Left kidney (tissue), 8 donors: ENCODE results near the gene SUPT20HL2. TPM values are rescaled to one million over a fixed set of nuclear protein-coding genes. Genes with fewer than 3 reads are reported as not detected.
"Not testable (repeated sequence)": the region's sequence is repeated elsewhere in the genome, so short reads cannot be mapped to it uniquely, and the experiment has no call there.

ENCODE experiments used
- DNase-seq: peaks from one replicate; pipeline ENCODE4 v3.0.0-alpha.2; 2013
- long read RNA-seq, 8 donors: transcript quantifications; one replicate each; lab custom pipeline, GENCODE V29; 2026
- polyA plus RNA-seq: library from polyadenylated mRNA; unstranded; fragments of 120-200 nt; gene quantifications from one replicate; pipeline ENCODE4 v1.2.1, GENCODE V29; 2013; ENCODE audit not compliant: insufficient read length

Gene SUPT20HL2
- polyA plus RNA-seq: not detected
- long read RNA-seq, donor 1: 0 reads
- long read RNA-seq, donor 2: 0 reads
- long read RNA-seq, donor 3: 0 reads
- long read RNA-seq, donor 4: 0 reads
- long read RNA-seq, donor 5: 0 reads
- long read RNA-seq, donor 6, partial matches to known transcripts: 0 of 1 reads
- long read RNA-seq, donor 6, other reads (novel, unspliced or antisense): 0 of 1 reads
- long read RNA-seq, donor 7: 0 reads
- long read RNA-seq, donor 8: 0 reads

- DNase-seq: no peak
Measured at GRCh38 chrX:24314019-24314635, at the start of gene SUPT20HL2. Gene SUPT20HL2 (minus strand): TSS chrX:24314069. CDS start chrX:24313315, 754 bp downstream.

DNA sequence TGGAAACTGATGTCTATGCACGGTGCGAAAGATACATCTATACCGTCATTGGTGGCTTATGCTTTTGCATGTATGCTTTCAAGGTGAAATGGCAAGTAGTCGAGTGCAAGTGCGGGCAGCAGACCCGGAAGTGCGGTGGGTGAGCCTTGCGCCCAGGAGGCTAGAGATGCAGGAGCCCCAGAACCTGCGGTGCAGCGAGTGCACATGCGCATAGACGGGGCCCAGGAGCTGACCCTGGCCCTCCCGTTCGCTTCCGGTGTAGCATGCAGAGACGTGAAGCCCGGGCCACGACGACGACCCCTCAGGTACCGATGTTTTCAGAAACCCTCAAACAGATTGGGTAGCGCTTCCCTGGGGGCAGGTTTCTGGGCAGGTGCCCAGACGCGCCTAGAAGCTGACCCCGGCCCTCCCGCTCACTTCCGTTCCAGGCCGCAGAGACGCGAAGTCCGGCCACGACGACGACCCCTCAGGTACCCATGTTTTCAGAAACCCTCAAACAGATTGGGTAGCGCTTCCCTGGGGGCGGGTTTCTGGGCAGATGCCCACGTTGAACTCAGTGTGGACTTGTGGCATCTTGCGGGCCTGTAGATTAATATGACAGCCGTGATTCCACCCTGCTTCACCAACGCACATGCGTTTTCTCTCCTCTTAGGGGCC is 48.3 kb upstream of the SUPT20HL2 start:
- DNase-seq: not testable (repeated sequence)

DNA sequence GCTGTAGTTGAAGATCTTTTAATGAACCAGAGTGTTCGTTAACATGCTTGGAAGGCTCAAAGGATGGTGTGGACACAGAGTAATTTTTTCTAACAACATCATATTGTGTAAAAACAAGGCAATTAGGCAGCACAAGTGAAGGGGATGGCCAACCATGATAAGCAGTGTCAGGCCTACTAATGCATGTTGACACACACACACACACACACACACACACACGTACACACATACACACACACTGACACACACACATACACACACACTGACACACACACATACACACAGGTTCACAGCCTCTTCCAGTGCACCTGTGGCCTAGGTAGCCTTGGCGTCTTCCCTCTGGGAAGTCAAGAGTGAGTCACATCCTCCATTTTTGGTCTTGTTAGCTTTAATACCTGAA is 46.4 kb upstream of the SUPT20HL2 start, which contains the start of gene SUPT20HL1:
TSS of gene SUPT20HL1 (plus strand) at position 368 of the 400 bp plus-strand sequence. CDS start 2,122 bp downstream, outside the sequence.
- DNase-seq: no peak

GRCh38 chrX:24357106-24357505 is 43.2 kb upstream of the SUPT20HL2 start:
- no peak for DNase-seq

DNA sequence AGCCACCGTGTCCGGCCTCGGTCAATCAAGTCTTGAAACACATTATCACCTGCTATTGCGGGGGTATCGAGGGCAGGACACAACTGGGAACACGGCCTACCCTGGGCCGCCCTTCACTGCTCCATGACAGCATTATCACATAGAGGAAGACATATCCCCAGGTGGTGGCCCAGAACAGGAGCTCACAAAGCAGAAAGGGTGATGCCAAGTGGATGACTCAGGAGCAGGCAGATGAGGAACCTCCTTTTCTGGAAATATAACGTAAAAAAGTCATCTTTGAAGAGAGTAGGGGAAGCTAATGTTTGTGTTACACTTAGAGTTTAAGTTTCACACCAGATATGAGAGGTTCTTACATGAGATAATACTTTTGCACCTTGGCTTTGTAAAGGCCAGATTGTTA is 41.2 kb upstream of the SUPT20HL2 start:
- DNase-seq: no peak

DNA sequence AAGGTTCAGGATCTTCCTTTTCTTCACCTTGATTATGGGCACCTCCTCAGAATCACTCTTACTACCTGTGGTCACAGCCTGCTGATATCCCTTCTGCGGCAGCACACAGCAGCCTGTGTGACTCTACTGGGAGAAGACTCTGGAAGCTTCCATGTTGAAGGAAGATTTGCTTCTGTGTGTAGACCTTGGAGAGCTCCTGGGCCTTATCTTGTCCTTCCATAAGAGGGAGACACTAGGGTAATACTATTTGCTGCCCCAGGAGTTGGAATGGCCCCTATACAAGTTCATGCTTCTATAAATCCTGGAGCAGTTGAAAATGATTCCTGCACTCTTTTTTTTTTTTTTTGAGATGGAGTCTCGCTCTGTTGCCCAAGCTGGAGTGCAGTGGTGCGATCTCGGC is 36.3 kb upstream of the SUPT20HL2 start:
- no peak for DNase-seq

GRCh38 chrX:24347881-24348280 is 34.0 kb upstream of the SUPT20HL2 start:
- DNase-seq: no peak

GRCh38 chrX:24343719-24344118 is 29.9 kb upstream of the SUPT20HL2 start:
- DNase-seq: no peak

- no peak for DNase-seq
Measured at GRCh38 chrX:24341795-24342194, 27.9 kb upstream of the SUPT20HL2 start.

GRCh38 chrX:24340501-24340900 is 26.6 kb upstream of the SUPT20HL2 start:
- DNase-seq: no peak

- no peak for DNase-seq
Measured at GRCh38 chrX:24339911-24340310, 26.0 kb upstream of the SUPT20HL2 start.

- no peak for DNase-seq
Measured at GRCh38 chrX:24335871-24336270, 22.0 kb upstream of the SUPT20HL2 start.

DNA sequence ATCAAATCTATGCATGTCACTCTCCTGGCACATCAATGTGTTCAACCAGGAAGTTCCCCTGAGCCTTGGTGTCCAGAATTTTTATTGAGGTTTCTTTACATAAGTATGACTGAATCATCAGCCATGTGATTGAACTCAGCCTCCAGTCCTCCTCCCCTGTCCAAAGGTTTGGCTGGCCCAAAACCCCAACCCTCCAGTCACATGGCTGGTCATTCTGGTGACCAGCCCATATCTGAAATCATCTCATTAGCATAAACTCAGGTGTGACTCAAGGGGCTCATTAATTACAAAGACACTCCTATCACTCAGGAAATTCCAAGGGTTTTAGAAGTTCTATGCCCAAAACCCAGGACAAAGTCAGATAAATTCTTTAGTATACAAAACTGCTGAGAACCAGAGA is 20.6 kb upstream of the SUPT20HL2 start:
- DNase-seq: no peak

GRCh38 chrX:24333371-24333770 is 19.5 kb upstream of the SUPT20HL2 start:
- no peak for DNase-seq

DNA sequence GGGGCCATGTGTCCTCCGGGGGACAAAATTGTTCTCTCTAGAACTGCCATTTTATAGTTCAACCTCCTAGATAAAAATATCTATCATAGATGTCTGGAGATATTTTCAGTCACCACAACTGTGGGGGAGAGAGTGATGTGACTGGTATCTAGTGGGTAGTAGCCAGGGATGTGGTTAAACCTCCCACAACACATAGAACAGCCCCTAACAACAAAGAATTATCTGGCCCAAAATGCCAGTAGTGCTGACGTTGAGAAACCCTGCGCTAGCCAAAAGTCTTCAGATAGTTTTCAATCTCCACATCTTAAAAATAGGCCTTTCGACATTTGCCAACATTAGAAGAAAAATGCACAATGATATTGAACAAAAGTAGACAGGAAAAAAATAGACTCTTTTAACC is 19.0 kb upstream of the SUPT20HL2 start:
- no peak for DNase-seq

- no peak for DNase-seq
Measured at GRCh38 chrX:24325231-24325630, 11.4 kb upstream of the SUPT20HL2 start.

GRCh38 chrX:24321741-24322395 is 8.0 kb upstream of the SUPT20HL2 start:
- DNase-seq: no peak

GRCh38 chrX:24317567-24317966 is 3.7 kb upstream of the SUPT20HL2 start:
- no peak for DNase-seq

- no peak for DNase-seq
Measured at GRCh38 chrX:24316111-24316510, 2.2 kb upstream of the SUPT20HL2 start.

DNA sequence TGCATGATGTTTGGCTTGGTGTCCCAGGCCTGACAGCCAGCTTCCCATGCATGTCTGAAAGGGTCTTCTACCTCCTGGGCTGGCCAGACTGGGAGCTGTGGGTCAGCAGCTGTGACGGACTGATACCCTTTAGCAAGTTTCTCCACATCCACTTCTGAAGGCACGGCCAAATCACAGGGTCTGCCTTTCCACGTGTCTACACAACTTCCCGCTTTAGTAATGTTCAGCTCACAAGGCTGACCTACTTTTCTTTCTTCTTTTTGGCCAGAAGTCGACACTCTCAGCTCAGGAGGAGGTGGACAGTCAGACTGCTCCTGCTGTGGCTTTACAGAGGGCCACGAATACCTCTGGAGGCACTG is 1.6 kb downstream of the SUPT20HL2 start:
- DNase-seq: not testable (repeated sequence)

DNA sequence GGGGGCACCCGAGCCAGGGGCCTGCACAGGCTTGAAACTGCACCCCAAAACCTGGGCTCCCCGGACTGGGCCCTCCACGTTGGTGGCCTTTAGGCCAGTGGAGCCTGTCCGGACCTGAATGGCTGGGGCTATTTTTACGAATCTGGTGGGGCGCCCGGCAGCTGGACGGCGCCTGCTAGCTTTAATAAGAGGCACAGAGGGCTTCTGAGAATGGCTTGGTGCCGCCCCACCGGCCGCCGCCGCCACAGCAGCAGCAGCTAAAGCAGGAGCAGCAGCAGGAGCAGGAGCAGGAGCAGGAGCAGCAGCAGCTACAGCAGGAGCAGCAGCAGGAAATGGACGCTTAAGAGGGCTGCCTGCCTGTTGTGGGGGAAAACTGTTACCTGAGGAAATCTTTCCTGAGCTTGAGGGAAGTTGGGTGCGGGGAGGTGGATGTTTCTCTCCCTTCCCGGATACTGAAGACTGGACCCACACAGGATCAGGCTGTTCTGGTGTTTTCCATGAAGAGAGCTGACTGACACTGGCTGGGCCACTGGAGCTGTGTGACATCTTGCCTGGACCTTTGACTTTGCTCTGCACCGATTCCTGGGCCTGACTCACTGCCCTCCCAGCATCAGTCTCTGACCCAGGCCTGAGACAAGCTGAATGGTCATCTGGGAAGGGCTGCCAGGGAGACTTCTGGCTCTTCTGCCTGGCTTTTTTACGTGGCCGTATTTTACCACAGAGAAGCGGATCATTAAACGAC is 2.2 kb downstream of the SUPT20HL2 start:
- not testable (repeated sequence) for DNase-seq

- DNase-seq: not testable (repeated sequence)
Measured at GRCh38 chrX:24310916-24311315, 3.0 kb downstream of the SUPT20HL2 start.
